Hepatocyte (in vitro differentiated cells): ENCODE data around the gene GPR135.

Source experiments
- EZH2 ChIP-seq: fragments of 200-600 bp; sonication (generic); IDR thresholded peaks from 2 replicates; pipeline ENCODE4 v1.6.1; 2016; ENCODE audit warnings: antibody characterized with exemption, mild to moderate bottlenecking, borderline replicate concordance
- EZH2phosphoT487 ChIP-seq: fragments of 200-600 bp; sonication (generic); IDR thresholded peaks from one replicate; pipeline ENCODE4 v1.6.1; 2018; ENCODE audit warnings: antibody characterized with exemption, mild to moderate bottlenecking, low read depth, moderate library complexity; ENCODE audit not compliant: unreplicated experiment, severe bottlenecking
- TF ChIP-seq, protein P1 (sequence below): fragments of 200-600 bp; sonication (generic); IDR thresholded peaks from 2 replicates; pipeline ENCODE4 v1.5.1; 2016; ENCODE audit warnings: antibody characterized with exemption, mild to moderate bottlenecking; ENCODE audit not compliant: poor library complexity

DNA sequence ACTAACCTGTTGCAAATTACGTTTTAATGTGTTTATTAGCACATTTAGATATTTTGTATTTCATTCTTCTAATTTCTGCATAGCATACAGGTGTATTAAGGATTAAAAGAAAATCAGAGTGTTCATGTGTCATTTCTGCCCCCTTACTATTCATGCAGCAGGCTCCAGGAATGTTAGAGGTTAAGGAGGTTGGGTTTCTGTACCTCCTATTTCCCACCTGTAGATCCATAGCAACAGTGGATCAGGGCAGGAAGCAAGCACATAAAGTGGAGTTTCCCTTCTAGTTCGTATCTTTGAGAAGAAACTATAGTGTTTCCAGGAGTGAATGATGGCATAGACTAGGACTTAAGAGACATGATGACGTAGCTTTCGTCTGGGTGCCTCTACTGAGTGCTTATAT lies 38.1 kb upstream of the GPR135 start:
- TF ChIP-seq, protein P1, sequence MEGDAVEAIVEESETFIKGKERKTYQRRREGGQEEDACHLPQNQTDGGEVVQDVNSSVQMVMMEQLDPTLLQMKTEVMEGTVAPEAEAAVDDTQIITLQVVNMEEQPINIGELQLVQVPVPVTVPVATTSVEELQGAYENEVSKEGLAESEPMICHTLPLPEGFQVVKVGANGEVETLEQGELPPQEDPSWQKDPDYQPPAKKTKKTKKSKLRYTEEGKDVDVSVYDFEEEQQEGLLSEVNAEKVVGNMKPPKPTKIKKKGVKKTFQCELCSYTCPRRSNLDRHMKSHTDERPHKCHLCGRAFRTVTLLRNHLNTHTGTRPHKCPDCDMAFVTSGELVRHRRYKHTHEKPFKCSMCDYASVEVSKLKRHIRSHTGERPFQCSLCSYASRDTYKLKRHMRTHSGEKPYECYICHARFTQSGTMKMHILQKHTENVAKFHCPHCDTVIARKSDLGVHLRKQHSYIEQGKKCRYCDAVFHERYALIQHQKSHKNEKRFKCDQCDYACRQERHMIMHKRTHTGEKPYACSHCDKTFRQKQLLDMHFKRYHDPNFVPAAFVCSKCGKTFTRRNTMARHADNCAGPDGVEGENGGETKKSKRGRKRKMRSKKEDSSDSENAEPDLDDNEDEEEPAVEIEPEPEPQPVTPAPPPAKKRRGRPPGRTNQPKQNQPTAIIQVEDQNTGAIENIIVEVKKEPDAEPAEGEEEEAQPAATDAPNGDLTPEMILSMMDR: no peak
- TF ChIP-seq EZH2phosphoT487: no peak
- no peak for TF ChIP-seq EZH2
